ENCODE measurements around the gene ZNG1A.

Gene ZNG1A

DNA sequence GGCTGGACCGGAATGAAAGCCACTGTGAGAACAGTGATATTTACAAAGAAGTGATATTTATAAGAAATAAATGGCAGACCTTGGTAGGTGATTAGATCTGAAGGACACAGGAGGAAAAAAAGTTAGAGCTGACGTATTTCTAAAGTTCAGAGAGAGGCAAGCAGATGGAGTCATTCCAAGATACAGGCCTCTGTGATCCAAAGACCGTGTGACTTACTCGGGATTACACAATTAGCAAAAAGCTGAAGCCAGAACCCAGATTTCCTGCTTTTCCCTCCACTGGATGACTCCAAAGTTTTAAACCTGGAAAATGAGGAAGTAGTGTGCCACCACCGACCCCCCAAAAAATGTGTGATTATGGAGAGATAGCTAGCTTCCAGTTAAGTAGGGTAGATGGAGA is 32.7 kb upstream of the ZNG1A start:
- H3K9ac ChIP-seq (ENCODE audit: low read length): no peak overlapping the region
- no peaks in the 10 kb centered on the region for H3K79me2 ChIP-seq (ENCODE audit: insufficient read depth, low read length)
- no peak overlapping the region for H3K4me3 ChIP-seq (ENCODE audit: insufficient read depth, low read length, poor library complexity, severe bottlenecking)
- H3K27me3 ChIP-seq (ENCODE audit: low read length): no peaks in the 10 kb centered on the region
- no peak overlapping the region for H2AFZ ChIP-seq (ENCODE audit: low read depth, low read length, severe bottlenecking)
- no peaks in the 10 kb centered on the region for H3K9me3 ChIP-seq (ENCODE audit: insufficient read depth, low read length)
- TF ChIP-seq CTCF (IDR thresholded peaks at IDR 0.05; ENCODE audit: insufficient read depth, low read length, poor library complexity, severe bottlenecking): no peak
- no peak for TF ChIP-seq EZH2phosphoT487 (conservative IDR thresholded peaks at IDR 0.05; ENCODE audit: low read length)
- peaks cover 17% of the 10 kb centered on the region; the same call in 1 of the 2 replicates for H3F3A ChIP-seq (ENCODE audit: insufficient read depth)
- H3K27ac ChIP-seq (ENCODE audit: low read depth, low read length): no peak overlapping the region
- H3K36me3 ChIP-seq (ENCODE audit: low read length): no peaks in the 10 kb centered on the region
- H4K20me1 ChIP-seq (ENCODE audit: low read depth, low read length): no peaks in the 10 kb centered on the region
- no peaks in the 10 kb centered on the region for H3K9me2 ChIP-seq (replicated peaks; ENCODE audit: insufficient read depth, low read length)
- no peak overlapping the region for H3K4me2 ChIP-seq (ENCODE audit: low read depth, low read length, poor library complexity, severe bottlenecking)

GRCh38 chr9:211036-211435 is 32.2 kb upstream of the ZNG1A start:
- Histone ChIP-seq H3K4me3 (ENCODE audit: insufficient read depth, low read length, poor library complexity, severe bottlenecking) (no peak overlapping the region), H3K79me2 (ENCODE audit: insufficient read depth, low read length) (no peaks in the 10 kb centered on the region), H3K9ac (ENCODE audit: low read length) (no peak overlapping the region), H3K9me2 (replicated peaks; ENCODE audit: insufficient read depth, low read length) (no peaks in the 10 kb centered on the region), H3K4me2 (ENCODE audit: low read depth, low read length, poor library complexity, severe bottlenecking) (no peak overlapping the region), H2AFZ (ENCODE audit: low read depth, low read length, severe bottlenecking) (no peak overlapping the region), H3K36me3 (ENCODE audit: low read length) (no peaks in the 10 kb centered on the region), H3K9me3 (ENCODE audit: insufficient read depth, low read length) (no peaks in the 10 kb centered on the region), H3K27me3 (ENCODE audit: low read length) (no peaks in the 10 kb centered on the region), H4K20me1 (ENCODE audit: low read depth, low read length) (no peaks in the 10 kb centered on the region), H3F3A (ENCODE audit: insufficient read depth) (peaks cover 17% of the 10 kb centered on the region; the same call in 1 of the 2 replicates), H3K27ac (ENCODE audit: low read depth, low read length) (no peak overlapping the region)
- TF ChIP-seq CTCF (IDR thresholded peaks at IDR 0.05; ENCODE audit: insufficient read depth, low read length, poor library complexity, severe bottlenecking): no peak

GRCh38 chr9:209143-209758 is 30.4 kb upstream of the ZNG1A start:
- Histone ChIP-seq H3K27ac (ENCODE audit: low read depth, low read length) (no peak overlapping the region), H3K27me3 (ENCODE audit: low read length) (no peaks in the 10 kb centered on the region)

More at GRCh38 chr9:209143-209758, 30.4 kb upstream of the ZNG1A start:
- no peak for TF ChIP-seq EZH2phosphoT487 (conservative IDR thresholded peaks at IDR 0.05; ENCODE audit: low read length)
- no peak for TF ChIP-seq CTCF (IDR thresholded peaks at IDR 0.05; ENCODE audit: insufficient read depth, low read length, poor library complexity, severe bottlenecking)
- no peaks in the 10 kb centered on the region for H3K79me2 ChIP-seq (ENCODE audit: insufficient read depth, low read length)
- H3F3A ChIP-seq (ENCODE audit: insufficient read depth): peaks cover 12% of the 10 kb centered on the region; the same call in 1 of the 2 replicates
- H2AFZ ChIP-seq (ENCODE audit: low read depth, low read length, severe bottlenecking): no peak overlapping the region
- H4K20me1 ChIP-seq (ENCODE audit: low read depth, low read length): no peaks in the 10 kb centered on the region
- H3K9me2 ChIP-seq (replicated peaks; ENCODE audit: insufficient read depth, low read length): no peaks in the 10 kb centered on the region
- H3K9ac ChIP-seq (ENCODE audit: low read length): no peak overlapping the region
- H3K36me3 ChIP-seq (ENCODE audit: low read length): no peaks in the 10 kb centered on the region
- H3K4me2 ChIP-seq (ENCODE audit: low read depth, low read length, poor library complexity, severe bottlenecking): no peak overlapping the region
- no peaks in the 10 kb centered on the region for H3K9me3 ChIP-seq (ENCODE audit: insufficient read depth, low read length)
- no peak overlapping the region for H3K4me3 ChIP-seq (ENCODE audit: insufficient read depth, low read length, poor library complexity, severe bottlenecking)

Data from SU-DHL-6 (cell line).